Measurements from ENCODE around the gene HTRA3. TPM values are rescaled to one million over a fixed set of nuclear protein-coding genes. Genes with fewer than 3 reads are reported as not detected.
"Not testable (repeated sequence)": the region's sequence is repeated elsewhere in the genome, so short reads cannot be mapped to it uniquely, and the experiment has no call there.

The HTRA3 gene
- total RNA-seq, 1 donor from 2014 or later: 1.6 TPM

DNA sequence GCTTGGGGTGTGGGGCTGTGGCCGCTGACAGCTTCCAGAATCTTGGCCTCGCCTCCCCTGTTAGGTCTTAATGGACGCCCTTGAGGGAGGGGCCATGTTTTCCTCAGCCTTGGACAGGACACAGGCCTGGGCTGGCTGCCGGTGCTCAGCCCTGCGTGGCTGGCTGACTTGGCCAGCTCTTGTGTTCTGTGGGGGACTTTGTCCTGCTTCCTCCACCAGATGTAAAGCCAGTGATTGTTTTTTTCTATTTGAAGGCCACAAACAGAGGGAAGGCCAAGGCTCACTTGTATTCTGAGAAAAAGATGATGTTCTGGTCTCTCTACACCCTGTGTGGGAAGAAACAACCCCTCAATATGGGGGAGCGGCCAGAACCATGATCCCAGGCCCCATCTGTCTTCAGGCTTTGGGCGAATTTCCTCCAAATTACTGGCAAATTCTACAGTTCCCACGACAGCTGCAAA is 71.3 kb downstream of the HTRA3 start:
- DNase-seq (ENCODE audit: low spot score): no peak
- TF ChIP-seq, protein P1, sequence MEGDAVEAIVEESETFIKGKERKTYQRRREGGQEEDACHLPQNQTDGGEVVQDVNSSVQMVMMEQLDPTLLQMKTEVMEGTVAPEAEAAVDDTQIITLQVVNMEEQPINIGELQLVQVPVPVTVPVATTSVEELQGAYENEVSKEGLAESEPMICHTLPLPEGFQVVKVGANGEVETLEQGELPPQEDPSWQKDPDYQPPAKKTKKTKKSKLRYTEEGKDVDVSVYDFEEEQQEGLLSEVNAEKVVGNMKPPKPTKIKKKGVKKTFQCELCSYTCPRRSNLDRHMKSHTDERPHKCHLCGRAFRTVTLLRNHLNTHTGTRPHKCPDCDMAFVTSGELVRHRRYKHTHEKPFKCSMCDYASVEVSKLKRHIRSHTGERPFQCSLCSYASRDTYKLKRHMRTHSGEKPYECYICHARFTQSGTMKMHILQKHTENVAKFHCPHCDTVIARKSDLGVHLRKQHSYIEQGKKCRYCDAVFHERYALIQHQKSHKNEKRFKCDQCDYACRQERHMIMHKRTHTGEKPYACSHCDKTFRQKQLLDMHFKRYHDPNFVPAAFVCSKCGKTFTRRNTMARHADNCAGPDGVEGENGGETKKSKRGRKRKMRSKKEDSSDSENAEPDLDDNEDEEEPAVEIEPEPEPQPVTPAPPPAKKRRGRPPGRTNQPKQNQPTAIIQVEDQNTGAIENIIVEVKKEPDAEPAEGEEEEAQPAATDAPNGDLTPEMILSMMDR (IDR thresholded peaks at IDR 0.05): no peak
- TF ChIP-seq EZH2phosphoT487 (IDR thresholded peaks at IDR 0.05) (no peak), EZH2 (IDR thresholded peaks at IDR 0.05) (no peak)
- Histone ChIP-seq H3K27me3 (no peaks in the 10 kb centered on the region), H3K9ac (no peak overlapping the region), H3K27ac (no peak overlapping the region), H3K9me3 (ENCODE audit: low read depth) (no peaks in the 10 kb centered on the region), H3K79me2 (ENCODE audit: low read depth) (no peaks in the 10 kb centered on the region), H3F3A (ENCODE audit: low read depth) (no peaks in the 10 kb centered on the region), H2AFZ (replicated peaks) (no peak overlapping the region), H4K20me1 (ENCODE audit: low read depth) (no peaks in the 10 kb centered on the region), H3K36me3 (no peaks in the 10 kb centered on the region), H3K4me1 (no peaks in the 10 kb centered on the region), H3K4me2 (no peak overlapping the region), H3K4me3 (no peak overlapping the region)
- peaks cover 19% of the 10 kb centered on the region for H3K9me3 Mint-ChIP-seq
- no peaks in the 10 kb centered on the region for H3K27me3 Mint-ChIP-seq (ENCODE audit: insufficient read depth, low read depth)
- H3K4me1 Mint-ChIP-seq: peaks cover 9% of the 10 kb centered on the region
- H3K36me3 Mint-ChIP-seq: peaks cover 3% of the 10 kb centered on the region
- H3K4me3 Mint-ChIP-seq: no peak overlapping the region
- H3K27ac Mint-ChIP-seq: no peak overlapping the region

DNA sequence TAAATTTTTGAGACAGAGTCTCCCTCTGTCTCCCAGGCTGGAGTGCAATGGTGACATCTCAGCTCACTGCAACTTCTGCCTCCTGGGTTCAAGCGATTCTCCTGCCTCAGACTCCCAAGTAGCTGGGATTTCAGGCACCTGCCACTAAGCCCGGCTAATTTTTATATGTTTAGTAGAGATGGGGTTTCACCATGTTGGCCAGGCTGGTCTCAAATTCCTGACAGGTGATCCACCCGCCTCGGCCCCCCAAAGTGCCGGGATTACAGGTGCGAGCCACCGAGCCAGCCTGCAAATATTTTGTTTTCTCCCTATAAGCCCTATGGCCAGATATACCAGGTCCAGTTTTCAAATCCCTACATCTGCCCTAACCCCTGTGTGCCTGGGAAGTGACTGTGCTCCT is 71.7 kb downstream of the HTRA3 start:
- not testable (repeated sequence) for H3F3A ChIP-seq (ENCODE audit: low read depth); H3K4me1 ChIP-seq; H3K9me3 ChIP-seq (ENCODE audit: low read depth); DNase-seq (ENCODE audit: low spot score); H3K36me3 ChIP-seq; H3K4me2 ChIP-seq; H3K27me3 Mint-ChIP-seq (ENCODE audit: insufficient read depth, low read depth); H3K27ac Mint-ChIP-seq; H3K27me3 ChIP-seq; H3K4me3 ChIP-seq; H3K4me3 Mint-ChIP-seq; H3K9ac ChIP-seq; H2AFZ ChIP-seq (replicated peaks); H3K4me1 Mint-ChIP-seq; H3K36me3 Mint-ChIP-seq; H3K27ac ChIP-seq; H3K79me2 ChIP-seq (ENCODE audit: low read depth); H4K20me1 ChIP-seq (ENCODE audit: low read depth)
- H3K9me3 Mint-ChIP-seq: peaks cover 15% of the 10 kb centered on the region

DNA sequence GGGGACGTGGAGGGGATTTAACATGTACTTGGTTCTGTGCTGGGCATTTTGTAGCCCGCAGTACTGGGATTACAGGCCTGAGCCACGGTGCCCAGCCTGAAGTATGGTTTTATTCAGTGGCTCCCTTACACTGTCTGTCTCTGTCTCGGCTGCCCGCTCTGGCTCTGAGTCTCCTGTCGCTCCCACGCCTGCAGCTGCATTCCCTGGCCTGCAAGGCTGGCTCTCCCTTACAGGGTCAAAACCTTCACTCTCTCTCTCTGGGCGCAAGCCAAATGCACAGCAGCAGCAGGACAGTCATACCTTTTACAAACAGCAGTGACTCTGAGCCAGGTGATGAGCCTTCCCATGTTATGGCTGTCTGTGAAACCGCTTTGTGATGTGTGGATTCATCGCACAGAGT is 72.1 kb downstream of the HTRA3 start:
- H3K36me3 ChIP-seq: no peaks in the 10 kb centered on the region
- H4K20me1 ChIP-seq (ENCODE audit: low read depth): no peaks in the 10 kb centered on the region
- H3K36me3 Mint-ChIP-seq: peaks cover 3% of the 10 kb centered on the region
- H3K4me3 ChIP-seq: no peak overlapping the region
- no peaks in the 10 kb centered on the region for H3K4me1 ChIP-seq
- no peak overlapping the region for H3K27ac Mint-ChIP-seq
- no peak overlapping the region for H3K9ac ChIP-seq
- H3K4me1 Mint-ChIP-seq: peaks cover 9% of the 10 kb centered on the region
- H3K4me2 ChIP-seq: no peak overlapping the region
- no peaks in the 10 kb centered on the region for H3K27me3 ChIP-seq
- no peaks in the 10 kb centered on the region for H3F3A ChIP-seq (ENCODE audit: low read depth)
- no peaks in the 10 kb centered on the region for H3K9me3 ChIP-seq (ENCODE audit: low read depth)
- TF ChIP-seq, protein P1 (IDR thresholded peaks at IDR 0.05): no peak
- TF ChIP-seq EZH2phosphoT487 (IDR thresholded peaks at IDR 0.05): no peak
- TF ChIP-seq EZH2 (IDR thresholded peaks at IDR 0.05): no peak
- peaks cover 11% of the 10 kb centered on the region for H3K9me3 Mint-ChIP-seq
- no peak for DNase-seq (ENCODE audit: low spot score)
- no peaks in the 10 kb centered on the region for H3K79me2 ChIP-seq (ENCODE audit: low read depth)
- no peak overlapping the region for H3K4me3 Mint-ChIP-seq
- H3K27me3 Mint-ChIP-seq (ENCODE audit: insufficient read depth, low read depth): no peaks in the 10 kb centered on the region
- H3K27ac ChIP-seq: no peak overlapping the region
- H2AFZ ChIP-seq (replicated peaks): no peak overlapping the region

DNA sequence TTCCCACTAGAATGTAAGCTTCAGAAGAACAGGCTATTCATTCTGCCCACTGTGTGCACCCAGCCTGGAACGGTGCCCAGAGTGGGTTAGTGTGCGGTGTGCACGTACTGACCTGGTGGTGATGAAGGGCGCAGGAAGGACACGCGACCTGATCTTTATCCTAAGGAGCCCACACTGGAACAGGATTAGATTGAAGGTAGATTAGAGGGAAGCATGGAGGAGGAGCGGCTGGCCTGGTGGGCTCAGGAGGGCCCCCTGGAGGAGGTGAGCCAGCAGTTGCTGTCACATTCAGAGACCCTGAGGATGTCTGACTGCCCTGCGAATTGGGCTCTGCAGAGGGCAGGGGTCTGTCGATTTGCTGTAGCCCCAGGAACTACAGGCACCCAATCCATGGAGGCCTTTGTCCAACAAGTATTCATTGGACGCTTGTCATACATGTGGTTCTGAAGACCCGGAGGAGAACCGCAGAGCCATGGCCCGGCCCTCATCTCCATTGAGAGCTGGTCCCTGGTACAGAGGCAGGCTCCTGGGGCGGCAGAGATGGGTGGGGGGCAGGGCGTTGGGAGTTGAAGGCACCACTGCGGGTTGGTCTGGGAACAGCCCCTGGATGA is 73.2 kb downstream of the HTRA3 start:
- Mint-ChIP-seq H3K27ac (peak overlapping the region; percentile 62), H3K4me1 (peaks cover 9% of the 10 kb centered on the region), H3K4me3 (no peak overlapping the region), H3K27me3 (ENCODE audit: insufficient read depth, low read depth) (peaks cover under 1% of the 10 kb centered on the region), H3K36me3 (peaks cover 3% of the 10 kb centered on the region), H3K9me3 (peaks cover 9% of the 10 kb centered on the region)
- TF ChIP-seq, protein P1 (IDR thresholded peaks at IDR 0.05): peak; percentile 59
- TF ChIP-seq EZH2phosphoT487 (IDR thresholded peaks at IDR 0.05): no peak
- H3K9ac ChIP-seq: no peak overlapping the region
- H3K27me3 ChIP-seq: no peaks in the 10 kb centered on the region
- H3K27ac ChIP-seq: no peak overlapping the region
- H2AFZ ChIP-seq (replicated peaks): peak overlapping the region; percentile 36
- no peaks in the 10 kb centered on the region for H4K20me1 ChIP-seq (ENCODE audit: low read depth)
- no peaks in the 10 kb centered on the region for H3K36me3 ChIP-seq
- no peaks in the 10 kb centered on the region for H3F3A ChIP-seq (ENCODE audit: low read depth)
- H3K4me1 ChIP-seq: no peaks in the 10 kb centered on the region
- H3K9me3 ChIP-seq (ENCODE audit: low read depth): no peaks in the 10 kb centered on the region
- no peak overlapping the region for H3K4me2 ChIP-seq
- DNase-seq (ENCODE audit: low spot score): peak; percentile 62
- no peaks in the 10 kb centered on the region for H3K79me2 ChIP-seq (ENCODE audit: low read depth)
- no peak overlapping the region for H3K4me3 ChIP-seq

All from neural progenitor cell (in vitro differentiated cells).